Keratinocyte (primary cell): ENCODE results near the gene OSGEP. TPM values are rescaled to one million over a fixed set of nuclear protein-coding genes. Genes with fewer than 3 reads are reported as not detected.

Source experiments
- DNase-seq: peaks from one replicate; pipeline ENCODE4 v3.0.0-alpha.2; 2011; ENCODE audit warnings: low read depth, missing footprints, low spot score
- FAIRE-seq: peaks from 2 replicates; lab custom pipeline; 2011; peaks lifted over from hg19 to GRCh38; lab: Jason Lieb, UNC
- H2AFZ ChIP-seq: 2 replicates; pipeline ENCODE4 v1.6.0; 2012; ENCODE audit warnings: low read length, control low read depth, inconsistent platforms; ENCODE audit not compliant: control insufficient read depth
- H3K27ac ChIP-seq: 2 replicates; pipeline ENCODE4 v1.5.1; 2011; ENCODE audit warnings: low read length; ENCODE audit not compliant: control insufficient read depth, insufficient read depth
- H3K27me3 ChIP-seq: 3 replicates; pipeline ENCODE4 v1.6.0; 2011; ENCODE audit warnings: low read length; ENCODE audit not compliant: control insufficient read depth, insufficient read depth; ENCODE audit errors: extremely low read depth
- H3K36me3 ChIP-seq, 2 experiments: 2 replicates in 1 of 2; 3 replicates in 1 of 2; pipeline ENCODE4 v1.5.1; 2011; ENCODE audit warnings: low read length in 2 of 2, mild to moderate bottlenecking in 1 of 2; ENCODE audit not compliant: control insufficient read depth in 2 of 2, insufficient read depth in 2 of 2; ENCODE audit errors: extremely low read depth in 1 of 2
- H3K4me1 ChIP-seq: 3 replicates; pipeline ENCODE4 v1.5.1; 2011; ENCODE audit warnings: low read length; ENCODE audit not compliant: control insufficient read depth, insufficient read depth; ENCODE audit errors: extremely low read depth
- H3K4me2 ChIP-seq: 3 replicates; pipeline ENCODE4 v1.6.0; 2011; ENCODE audit warnings: low read depth, low read length; ENCODE audit not compliant: control insufficient read depth, insufficient read depth; ENCODE audit errors: extremely low read depth
- H3K4me3 ChIP-seq, 3 experiments: fragments of 200-600 bp in 1 of 3; sonication (generic) in 1 of 3; 2 replicates in 2 of 3; 3 replicates in 1 of 3; pipeline ENCODE4 v1.5.1; 2011 to 2016; ENCODE audit warnings: low read length in 3 of 3, mild to moderate bottlenecking in 3 of 3, control low read depth in 2 of 3, inconsistent platforms in 1 of 3, low read depth in 1 of 3, mixed read lengths in 1 of 3, mixed run types in 1 of 3, moderate library complexity in 1 of 3; ENCODE audit not compliant: control insufficient read depth in 2 of 3, insufficient read depth in 2 of 3; ENCODE audit errors: extremely low read depth in 1 of 3
- H3K79me2 ChIP-seq: 2 replicates; pipeline ENCODE4 v1.6.0; 2012; ENCODE audit warnings: low read length; ENCODE audit not compliant: control insufficient read depth, insufficient read depth
- H3K9ac ChIP-seq: 3 replicates; pipeline ENCODE4 v1.6.0; 2011; ENCODE audit warnings: low read length; ENCODE audit not compliant: control insufficient read depth, insufficient read depth; ENCODE audit errors: extremely low read depth
- H3K9me1 ChIP-seq: 3 replicates; pipeline ENCODE4 v1.6.0; 2011; ENCODE audit warnings: low read length; ENCODE audit not compliant: control insufficient read depth, insufficient read depth; ENCODE audit errors: extremely low read depth
- H3K9me3 ChIP-seq: 2 replicates; pipeline ENCODE4 v1.5.1; 2012; ENCODE audit warnings: low read depth, low read length; ENCODE audit not compliant: control insufficient read depth
- H4K20me1 ChIP-seq: 3 replicates; pipeline ENCODE4 v1.6.0; 2011; ENCODE audit warnings: low read length; ENCODE audit not compliant: control insufficient read depth, insufficient read depth; ENCODE audit errors: extremely low read depth
- EZH2 ChIP-seq: IDR thresholded peaks from one replicate; pipeline ENCODE4 v1.6.1; 2012; ENCODE audit warnings: inconsistent platforms, mild to moderate bottlenecking, low read length, moderate library complexity
- dilution Hi-C: fragments of 300-500 bp; cut with MboI; formaldehyde crosslinking; loops from one replicate; pipeline ENCODE4 v1.7.0; 2020; ENCODE audit warnings: low sequenced_read_pairs; ENCODE audit not compliant: extremely low pct_ligation_motif_present
- polyA plus RNA-seq, 5 experiments: library from polyadenylated mRNA; depleted of rRNA in 3 of 5; stranded (reverse) in 3 of 5; stranded (forward) in 1 of 5; unstranded in 1 of 5; fragments of >200 nt; gene quantifications; 1 replicate in 1 of 5; 2 replicates in 3 of 5; 3 replicates in 1 of 5; pipeline versions ENCODE4 v1.2.1 to v1.2.3, GENCODE V29; 2011 to 2012; ENCODE audit warnings: missing spikeins in 2 of 5, low read depth in 1 of 5, low replicate concordance in 1 of 5
- TF ChIP-seq, protein P1 (sequence below), 3 experiments: IDR thresholded peaks in 1 of 3; conservative IDR thresholded peaks in 1 of 3; optimal IDR thresholded peaks in 1 of 3; 2 replicates in 2 of 3; 3 replicates in 1 of 3; pipeline versions ENCODE3 to v1.5.1; 2011; ENCODE audit warnings: low read length in 3 of 3, mild to moderate bottlenecking in 3 of 3, moderate library complexity in 2 of 3, control low read depth in 1 of 3, inconsistent platforms in 1 of 3; ENCODE audit not compliant: insufficient read depth in 2 of 3; ENCODE audit errors: extremely low read depth in 1 of 3

OSGEP gene
- polyA plus RNA-seq, 1 donor (not counting 4 experiments of a cell fraction or from before 2014, with no cell fraction given), result 34.5 TPM

DNA sequence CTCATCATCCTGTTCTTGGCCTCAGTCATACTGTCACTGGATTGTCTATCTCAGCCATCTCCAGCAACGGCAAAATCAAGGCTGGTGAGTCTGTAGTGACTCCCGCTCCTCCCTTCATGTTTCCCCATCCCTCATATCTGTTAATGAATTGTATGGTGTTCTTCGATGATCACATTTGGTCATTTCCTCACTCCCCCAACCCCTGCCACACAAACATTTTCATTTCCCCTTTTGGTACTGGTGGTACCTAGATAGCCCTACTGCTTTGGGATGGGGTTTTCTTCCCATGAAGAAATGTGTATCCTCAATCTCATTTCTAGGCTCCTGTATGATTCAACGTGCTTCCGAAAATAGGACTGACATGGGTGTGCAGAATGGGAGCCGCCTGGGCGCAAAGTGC, 15.9 kb downstream of the OSGEP start:
- no peak overlapping the region for H3K4me3 ChIP-seq
- no peaks in the 10 kb centered on the region for H3K9me3 ChIP-seq
- no peak overlapping the region for H3K9ac ChIP-seq
- no peaks in the 10 kb centered on the region for H3K4me1 ChIP-seq
- peaks cover 20% of the 10 kb centered on the region for H3K27me3 ChIP-seq
- FAIRE-seq, result no peak
- TF ChIP-seq, protein P1, sequence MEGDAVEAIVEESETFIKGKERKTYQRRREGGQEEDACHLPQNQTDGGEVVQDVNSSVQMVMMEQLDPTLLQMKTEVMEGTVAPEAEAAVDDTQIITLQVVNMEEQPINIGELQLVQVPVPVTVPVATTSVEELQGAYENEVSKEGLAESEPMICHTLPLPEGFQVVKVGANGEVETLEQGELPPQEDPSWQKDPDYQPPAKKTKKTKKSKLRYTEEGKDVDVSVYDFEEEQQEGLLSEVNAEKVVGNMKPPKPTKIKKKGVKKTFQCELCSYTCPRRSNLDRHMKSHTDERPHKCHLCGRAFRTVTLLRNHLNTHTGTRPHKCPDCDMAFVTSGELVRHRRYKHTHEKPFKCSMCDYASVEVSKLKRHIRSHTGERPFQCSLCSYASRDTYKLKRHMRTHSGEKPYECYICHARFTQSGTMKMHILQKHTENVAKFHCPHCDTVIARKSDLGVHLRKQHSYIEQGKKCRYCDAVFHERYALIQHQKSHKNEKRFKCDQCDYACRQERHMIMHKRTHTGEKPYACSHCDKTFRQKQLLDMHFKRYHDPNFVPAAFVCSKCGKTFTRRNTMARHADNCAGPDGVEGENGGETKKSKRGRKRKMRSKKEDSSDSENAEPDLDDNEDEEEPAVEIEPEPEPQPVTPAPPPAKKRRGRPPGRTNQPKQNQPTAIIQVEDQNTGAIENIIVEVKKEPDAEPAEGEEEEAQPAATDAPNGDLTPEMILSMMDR (optimal IDR thresholded peaks at IDR 0.05 in 1 of 3, IDR thresholded peaks at IDR 0.05 in 1 of 3, conservative IDR thresholded peaks at IDR 0.05 in 1 of 3; ENCODE audit: extremely low read depth in 1 of 3, insufficient read depth in 2 of 3, low read length in 3 of 3), result no peak
- TF ChIP-seq EZH2, result no peak
- DNase-seq, result no peak
- no peak overlapping the region for H3K4me2 ChIP-seq
- H3K9me1 ChIP-seq, result no peaks in the 10 kb centered on the region
- dilution Hi-C loops, result no loop called here
- no peaks in the 10 kb centered on the region for H3K79me2 ChIP-seq
- H3K36me3 ChIP-seq, result no peaks in the 10 kb centered on the region
- no peak overlapping the region for H3K27ac ChIP-seq
- no peaks in the 10 kb centered on the region for H4K20me1 ChIP-seq
- H2AFZ ChIP-seq, result no peak overlapping the region

DNA sequence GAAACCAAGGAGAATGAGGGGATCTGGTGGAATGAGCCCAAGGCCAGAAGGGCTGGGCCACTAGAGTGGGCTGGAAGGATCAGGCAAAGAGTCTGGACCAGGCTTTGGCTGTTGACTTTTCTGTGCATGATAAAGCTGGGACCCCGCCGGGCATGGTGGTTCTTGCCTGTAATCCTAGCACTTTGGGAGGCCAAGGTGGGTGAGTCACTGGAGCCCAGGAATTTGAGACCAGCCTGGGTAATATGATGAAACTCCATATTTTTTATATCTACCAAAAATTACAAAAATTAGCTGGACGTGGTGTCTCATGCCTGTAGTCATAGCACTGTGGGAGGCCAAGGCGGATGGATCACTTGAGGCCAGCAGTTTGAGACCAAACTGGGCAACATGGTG, 18.3 kb downstream of the OSGEP start:
- Histone ChIP-seq H3K79me2 (no peaks in the 10 kb centered on the region), H4K20me1 (no peaks in the 10 kb centered on the region), H3K9me1 (no peaks in the 10 kb centered on the region), H2AFZ (no peak overlapping the region), H3K36me3 (no peaks in the 10 kb centered on the region), H3K27me3 (peaks cover 20% of the 10 kb centered on the region), H3K9me3 (no peaks in the 10 kb centered on the region), H3K4me2 (no peak overlapping the region), H3K4me3 (no peak overlapping the region), H3K4me1 (no peaks in the 10 kb centered on the region), H3K9ac (no peak overlapping the region), H3K27ac (no peak overlapping the region)
- DNase-seq, result no peak
- TF ChIP-seq, protein P1 (optimal IDR thresholded peaks at IDR 0.05 in 1 of 3, IDR thresholded peaks at IDR 0.05 in 1 of 3, conservative IDR thresholded peaks at IDR 0.05 in 1 of 3; ENCODE audit: extremely low read depth in 1 of 3, insufficient read depth in 2 of 3, low read length in 3 of 3), result no peak
- TF ChIP-seq EZH2, result no peak
- no peak for FAIRE-seq
- dilution Hi-C loops, result no loop called here
